ENCODE results near the gene TNS1. TPM values are rescaled to one million over a fixed set of nuclear protein-coding genes. Genes with fewer than 3 reads are reported as not detected.

Gene TNS1
- total RNA-seq, 3 donors from 2014 or later (not counting 1 experiment from before 2014, with no cell fraction given), result 1.1 to 3.0 (median 2.1) TPM

DNA sequence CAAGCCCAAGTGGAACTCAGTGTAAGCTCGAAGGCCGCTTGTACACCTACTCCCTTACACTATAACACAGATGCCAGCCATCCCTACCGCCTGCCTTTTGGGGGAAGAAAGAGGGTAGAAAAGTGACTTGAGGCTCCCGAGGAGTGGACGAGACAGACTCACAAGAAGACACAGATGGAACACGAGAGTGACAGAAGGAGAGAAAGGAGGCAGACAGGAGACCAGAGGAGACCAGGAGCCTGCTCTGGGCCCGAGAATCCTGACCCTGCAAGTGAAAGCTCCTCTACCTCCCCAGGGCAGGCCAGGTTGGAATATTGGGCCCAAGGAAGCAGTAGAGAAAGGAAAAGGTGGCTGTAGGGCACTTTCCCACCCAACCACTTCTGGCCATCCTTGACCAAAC lies 23.4 kb upstream of the TNS1 start:
- TF ChIP-seq CTCF (IDR thresholded peaks at IDR 0.05), result no peak
- H3K4me1 Mint-ChIP-seq, result no peaks in the 10 kb centered on the region
- Histone ChIP-seq H3K36me3 (ENCODE audit: control insufficient read depth, insufficient read depth, low read length) (no peaks in the 10 kb centered on the region), H3K4me1 (ENCODE audit: control insufficient read depth, insufficient read depth, low read length) (no peaks in the 10 kb centered on the region), H3K27me3 (ENCODE audit: control insufficient read depth, insufficient read depth, low read length) (no peaks in the 10 kb centered on the region), H3K4me3 (ENCODE audit: low read length) (no peak overlapping the region), H3K9me3 (ENCODE audit: control insufficient read depth, insufficient read depth, low read length) (no peaks in the 10 kb centered on the region), H3K27ac (ENCODE audit: low read length) (no peak overlapping the region)
- intact Hi-C loops (cut with micrococcal nuclease), result no loop called here
- H3K27ac Mint-ChIP-seq, result no peak overlapping the region
- DNase-seq, result peak in 1 of 2 donors; percentile 4
- no peaks in the 10 kb centered on the region for H3K36me3 Mint-ChIP-seq
- H3K9me3 Mint-ChIP-seq, result no peaks in the 10 kb centered on the region
- 88% methylated on average over 4 of the region's 7 CpGs for WGBS (ENCODE audit: insufficient coverage)
- ATAC-seq, result no peak
- no peaks in the 10 kb centered on the region for H3K27me3 Mint-ChIP-seq (ENCODE audit: low read depth in 2 of 2)
- H3K4me3 Mint-ChIP-seq, result no peak overlapping the region

- Histone ChIP-seq H3K9me3 (ENCODE audit: control insufficient read depth, insufficient read depth, low read length) (no peaks in the 10 kb centered on the region), H3K27ac (ENCODE audit: low read length) (no peak overlapping the region), H3K4me3 (ENCODE audit: low read length) (no peak overlapping the region), H3K36me3 (ENCODE audit: control insufficient read depth, insufficient read depth, low read length) (no peaks in the 10 kb centered on the region), H3K27me3 (ENCODE audit: control insufficient read depth, insufficient read depth, low read length) (no peaks in the 10 kb centered on the region), H3K4me1 (ENCODE audit: control insufficient read depth, insufficient read depth, low read length) (no peaks in the 10 kb centered on the region)
- H3K27ac Mint-ChIP-seq, result no peak overlapping the region
- ATAC-seq, result no peak
- WGBS (ENCODE audit: insufficient coverage), result 95% methylated on average over 2 of the region's 2 CpGs
- H3K27me3 Mint-ChIP-seq (ENCODE audit: low read depth in 2 of 2), result no peaks in the 10 kb centered on the region
- DNase-seq, result peak in 1 of 2 donors; percentile 4
- no peak for TF ChIP-seq CTCF (IDR thresholded peaks at IDR 0.05)
- no peaks in the 10 kb centered on the region for H3K4me1 Mint-ChIP-seq
- intact Hi-C loops (cut with micrococcal nuclease), result no loop called here
- H3K4me3 Mint-ChIP-seq, result no peak overlapping the region
- no peaks in the 10 kb centered on the region for H3K9me3 Mint-ChIP-seq
- H3K36me3 Mint-ChIP-seq, result no peaks in the 10 kb centered on the region
These were observed 22.1 kb upstream of the TNS1 start for GRCh38 chr2:218024871-218025270.

DNA sequence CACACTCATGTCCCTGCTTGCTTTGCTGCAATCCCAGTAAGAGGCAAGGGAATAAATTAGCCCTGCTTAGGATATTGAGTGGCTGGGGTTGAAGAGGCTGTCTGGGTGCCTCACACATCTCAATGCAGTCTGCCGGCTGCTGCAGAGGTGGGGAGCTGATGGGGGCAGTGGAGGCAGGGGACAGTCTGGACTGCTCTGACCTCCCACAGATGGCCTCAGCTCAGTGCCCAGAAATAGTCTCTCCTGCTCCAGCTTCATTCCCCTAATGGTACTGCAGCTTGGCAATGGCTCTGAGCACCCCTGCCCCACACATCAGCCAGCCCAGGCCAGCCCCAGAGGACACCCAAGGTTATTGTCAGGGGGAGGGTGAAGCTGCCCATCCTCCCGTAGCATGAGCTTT lies 21.5 kb upstream of the TNS1 start:
- Histone ChIP-seq H3K36me3 (ENCODE audit: control insufficient read depth, insufficient read depth, low read length) (no peaks in the 10 kb centered on the region), H3K9me3 (ENCODE audit: control insufficient read depth, insufficient read depth, low read length) (no peaks in the 10 kb centered on the region), H3K27me3 (ENCODE audit: control insufficient read depth, insufficient read depth, low read length) (no peaks in the 10 kb centered on the region), H3K4me3 (ENCODE audit: low read length) (no peak overlapping the region), H3K27ac (ENCODE audit: low read length) (no peak overlapping the region), H3K4me1 (ENCODE audit: control insufficient read depth, insufficient read depth, low read length) (peaks cover 3% of the 10 kb centered on the region)
- DNase-seq (no peak), ATAC-seq (no peak)
- Mint-ChIP-seq H3K27me3 (ENCODE audit: low read depth in 2 of 2) (no peaks in the 10 kb centered on the region), H3K4me3 (no peak overlapping the region), H3K27ac (no peak overlapping the region), H3K36me3 (no peaks in the 10 kb centered on the region), H3K4me1 (no peaks in the 10 kb centered on the region), H3K9me3 (no peaks in the 10 kb centered on the region)
- WGBS (ENCODE audit: insufficient coverage), result 94% methylated on average over 2 of the region's 2 CpGs
- TF ChIP-seq CTCF (IDR thresholded peaks at IDR 0.05), result no peak
- intact Hi-C loops (cut with micrococcal nuclease), result no loop called here

GRCh38 chr2:218023636-218024035 lies 20.8 kb upstream of the TNS1 start:
- Histone ChIP-seq H3K9me3 (ENCODE audit: control insufficient read depth, insufficient read depth, low read length) (no peaks in the 10 kb centered on the region), H3K4me3 (ENCODE audit: low read length) (no peak overlapping the region), H3K36me3 (ENCODE audit: control insufficient read depth, insufficient read depth, low read length) (no peaks in the 10 kb centered on the region), H3K4me1 (ENCODE audit: control insufficient read depth, insufficient read depth, low read length) (peaks cover 4% of the 10 kb centered on the region), H3K27me3 (ENCODE audit: control insufficient read depth, insufficient read depth, low read length) (no peaks in the 10 kb centered on the region), H3K27ac (ENCODE audit: low read length) (no peak overlapping the region)
- Mint-ChIP-seq H3K27me3 (ENCODE audit: low read depth in 2 of 2) (no peaks in the 10 kb centered on the region), H3K4me1 (no peaks in the 10 kb centered on the region), H3K9me3 (no peaks in the 10 kb centered on the region), H3K4me3 (no peak overlapping the region), H3K36me3 (no peaks in the 10 kb centered on the region), H3K27ac (no peak overlapping the region)
- intact Hi-C loops (cut with micrococcal nuclease), result no loop called here
- ATAC-seq (no peak), DNase-seq (no peak)
- WGBS (ENCODE audit: insufficient coverage), result 85% methylated on average over 3 of the region's 3 CpGs
- TF ChIP-seq CTCF (IDR thresholded peaks at IDR 0.05), result no peak
